Naive thymus-derived CD8-positive, alpha-beta T cell (primary cell): Measurements from ENCODE around the gene MAP3K2. TPM values are rescaled to one million over a fixed set of nuclear protein-coding genes. Genes with fewer than 3 reads are reported as not detected.
A peak's percentile ranks its signal among the peaks of the same experiment; 100 is the strongest.
"Not testable (repeated sequence)": the region's sequence is repeated elsewhere in the genome, so short reads cannot be mapped to it uniquely, and the experiment has no call there.

ENCODE experiments used
- ATAC-seq, 2 donors: fragments of 150-1000 bp; cut with Tn5 transposase in 1 of 2; sonication (Bioruptor Pico), chemical (Tn5 transposase) in 1 of 2; 1 replicate in 1 of 2; 2 replicates in 1 of 2; pipeline ENCODE4 v1.10.0; 2021; ENCODE audit warnings: mild to moderate bottlenecking in 2 of 2, moderate library complexity in 2 of 2
- POLR2A ChIA-PET: fragments of 350-600 bp; sonication (Branson Sonifier 250); formaldehyde crosslinking; loops from one replicate; lab custom pipeline; 2021; ENCODE audit warnings: antibody characterized with exemption; lab: Charles Lee
- DNase-seq, 10 donors: peaks; one replicate each; pipeline versions ENCODE4 v3.0.0 to v3.0.0-alpha.2; 2020 to 2022
- H3K27ac Mint-ChIP-seq, 10 donors: one replicate each; pipeline ENCODE4 v1.8.0; 2020 to 2022; ENCODE audit warnings: mild to moderate bottlenecking in 10 of 10, mixed read lengths in 10 of 10, moderate library complexity in 4 of 10, inconsistent platforms in 1 of 10
- H3K27me3 Mint-ChIP-seq, 5 donors: one replicate each; pipeline ENCODE4 v1.8.0; 2021 to 2022; ENCODE audit warnings: mixed read lengths in 5 of 5
- H3K36me3 Mint-ChIP-seq, 3 donors: one replicate each; pipeline ENCODE4 v1.8.0; 2020 to 2022; ENCODE audit warnings: mixed read lengths in 3 of 3, mild to moderate bottlenecking in 2 of 3, inconsistent platforms in 1 of 3
- H3K4me1 Mint-ChIP-seq, 4 donors: one replicate each; pipeline ENCODE4 v1.8.0; 2021 to 2022; ENCODE audit warnings: mixed read lengths in 4 of 4
- H3K4me3 Mint-ChIP-seq, 10 donors: one replicate each; pipeline ENCODE4 v1.8.0; 2020 to 2022; ENCODE audit warnings: mild to moderate bottlenecking in 10 of 10, mixed read lengths in 10 of 10, moderate library complexity in 6 of 10, inconsistent platforms in 1 of 10
- H3K9me3 Mint-ChIP-seq, 9 donors: one replicate each; pipeline ENCODE4 v1.8.0; 2020 to 2022; ENCODE audit warnings: mixed read lengths in 9 of 9, mild to moderate bottlenecking in 3 of 9, inconsistent platforms in 1 of 9, moderate library complexity in 1 of 9
- polyA plus RNA-seq, 3 donors: library from polyadenylated mRNA; unstranded; fragments of 300-500 nt; fragmentation: Illumina TruSeq; gene quantifications; one replicate each; pipeline ENCODE4 v1.2.3, GENCODE V29; 2021
- total RNA-seq, 8 experiments: library from RNA in 2 of 8; stranded (reverse) in 2 of 8; gene quantifications; one replicate each; pipeline ENCODE4 v1.2.3 and lab custom pipeline; 2021 to 2026

MAP3K2 gene
- total and polyA plus RNA-seq, 5 experiments from 2014 or later = 36.0 to 80.6 (median 51.9) TPM

GRCh38 chr2:127410871-127411652 lies 23.3 kb upstream of the MAP3K2 start:
- POLR2A ChIA-PET = no interaction called here
- Mint-ChIP-seq H3K4me1 (peaks cover 0 to 48% (median 9%) of the 10 kb centered on the region in 4 donors), H3K4me3 (peak overlapping the region in 2 of 10 donors; percentile 59 to 63), H3K9me3 (peaks cover 0 to 6% (median 0%) of the 10 kb centered on the region in 9 donors), H3K36me3 (peaks cover 0 to 6% (median 0%) of the 10 kb centered on the region in 3 donors), H3K27ac (peak overlapping the region in 3 of 10 donors; percentile 56 to 77 (median 77)), H3K27me3 (peaks cover 0 to 1% (median 0%) of the 10 kb centered on the region in 5 donors)
- ATAC-seq (no peak), DNase-seq (no peak)

DNA sequence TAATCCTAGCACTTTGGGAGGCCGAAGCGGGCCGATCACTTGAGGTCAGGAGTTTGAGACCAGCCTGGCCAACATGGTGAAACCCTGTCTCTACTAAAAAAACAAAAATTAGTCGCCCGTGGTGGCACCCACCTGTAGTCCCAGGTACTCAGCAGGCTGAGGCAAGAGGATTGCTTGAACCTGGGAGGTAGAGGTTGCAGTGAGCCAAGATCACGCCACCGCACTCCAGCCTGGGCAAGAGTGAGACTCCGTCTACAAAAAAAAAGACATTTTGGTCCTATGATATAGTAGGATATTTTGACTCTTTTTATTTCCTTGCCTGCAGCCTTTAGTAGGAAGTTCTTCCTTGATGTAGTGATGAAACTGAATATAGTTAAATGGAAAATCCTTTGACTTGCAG lies 21.9 kb upstream of the MAP3K2 start:
- H3K4me3 Mint-ChIP-seq, DNase-seq, H3K9me3 Mint-ChIP-seq, H3K27ac Mint-ChIP-seq, H3K27me3 Mint-ChIP-seq, ATAC-seq, H3K36me3 Mint-ChIP-seq: not testable (repeated sequence)
- POLR2A ChIA-PET = interaction anchor here (1.6 kb wide), 1 partner anchor 21 kb away, joined by 4 read pairs; no protein-coding TSS in a partner anchor
- H3K4me1 Mint-ChIP-seq = peaks cover 0 to 46% (median 4%) of the 10 kb centered on the region in 4 donors

DNA sequence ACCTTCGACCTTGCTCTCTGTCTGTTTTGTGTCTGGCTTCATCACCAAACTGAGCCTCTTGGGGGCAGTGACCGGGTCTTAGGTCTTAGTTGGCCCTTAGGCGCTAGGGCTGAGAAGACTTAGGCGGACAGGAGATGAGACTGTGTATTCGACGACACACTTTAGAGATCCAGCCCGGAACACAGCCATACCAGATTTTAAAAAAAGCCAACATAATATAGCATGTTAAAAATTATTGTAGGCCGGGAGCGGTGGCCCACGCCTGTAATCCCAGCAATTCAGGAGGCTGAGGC lies 21.0 kb upstream of the MAP3K2 start:
- Mint-ChIP-seq H3K9me3 (peaks cover 0 to 6% (median 0%) of the 10 kb centered on the region in 9 donors), H3K27ac (peak overlapping the region in 6 of 10 donors; percentile 18 to 69 (median 30))
- POLR2A ChIA-PET = interaction anchor here (1.6 kb wide), 2 partner anchors 20 to 22 kb away, joined by 4 read pairs; no protein-coding TSS in a partner anchor

DNA sequence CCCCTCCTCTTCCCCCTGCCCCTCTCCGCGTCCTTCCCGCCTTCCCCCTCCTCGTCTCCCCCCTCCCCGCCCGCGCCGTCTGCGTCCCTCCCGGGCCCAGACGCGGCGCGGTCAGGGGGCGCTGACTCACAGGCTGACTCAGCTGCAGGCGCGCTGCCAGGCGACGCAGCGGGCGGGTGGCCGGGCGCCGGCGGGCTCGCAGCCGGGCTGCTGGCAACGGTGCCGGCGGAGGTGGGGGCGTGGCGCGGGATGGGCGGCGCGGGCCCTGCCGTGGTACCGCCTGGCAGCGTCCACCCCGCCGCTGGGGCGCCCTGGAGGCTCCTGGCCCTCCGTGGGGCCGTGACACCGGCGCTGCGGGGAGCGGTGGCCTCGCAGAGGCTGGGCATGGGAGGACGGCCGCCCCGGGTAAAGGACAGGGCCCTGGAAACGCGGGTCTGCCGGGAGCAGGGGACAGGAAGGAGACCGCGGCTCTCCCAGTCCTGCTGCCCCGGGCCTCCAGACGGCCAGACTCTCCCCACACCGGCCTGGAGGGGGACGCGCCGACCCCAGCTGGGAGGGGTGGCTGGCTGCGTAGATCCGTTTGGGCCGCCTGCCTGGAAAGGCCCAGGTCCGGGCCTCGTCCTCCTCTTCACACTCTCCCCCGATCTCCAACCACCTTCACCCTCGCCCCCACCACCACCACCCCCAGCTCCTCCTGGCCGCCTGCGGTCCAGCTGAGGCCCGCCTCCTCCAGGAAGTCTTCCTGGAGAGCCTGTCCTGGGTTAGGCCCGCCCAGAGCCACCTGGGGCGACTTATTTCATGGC lies 20.4 kb upstream of the MAP3K2 start:
- Mint-ChIP-seq H3K27me3 (peaks cover 0 to 10% (median 1%) of the 10 kb centered on the region in 5 donors), H3K4me3 (peak overlapping the region; percentile 58 to 84 (median 68)), H3K36me3 (peaks cover 0 to 4% (median 0%) of the 10 kb centered on the region in 3 donors), H3K4me1 (peaks cover 0 to 37% (median 4%) of the 10 kb centered on the region in 4 donors), H3K9me3 (peaks cover 0 to 4% (median 0%) of the 10 kb centered on the region in 9 donors), H3K27ac (peak overlapping the region in 7 of 10 donors; percentile 18 to 69 (median 48))
- ATAC-seq (peak; percentile 91 to 94), DNase-seq (peak; percentile 65 to 86 (median 72))
- POLR2A ChIA-PET = interaction anchor here (1.6 kb wide), 2 partner anchors 19 to 21 kb away, joined by 4 read pairs; no protein-coding TSS in a partner anchor

More for the DNA sequence above, 21.0 kb upstream of the MAP3K2 start:
- peaks cover 0 to 6% (median 0%) of the 10 kb centered on the region in 3 donors for H3K36me3 Mint-ChIP-seq
- peaks cover 0 to 43% (median 4%) of the 10 kb centered on the region in 4 donors for H3K4me1 Mint-ChIP-seq
- peaks cover 0 to 4% (median under 1%) of the 10 kb centered on the region in 5 donors for H3K27me3 Mint-ChIP-seq
- H3K4me3 Mint-ChIP-seq = peak overlapping the region; percentile 50 to 84 (median 67)
- ATAC-seq (no peak), DNase-seq (no peak)

GRCh38 chr2:127407661-127408003 lies 19.9 kb upstream of the MAP3K2 start:
- ATAC-seq = peak; percentile 47 to 61
- Mint-ChIP-seq H3K4me3 (peak overlapping the region; percentile 52 to 84 (median 68)), H3K4me1 (peaks cover 0 to 35% (median 4%) of the 10 kb centered on the region in 4 donors), H3K36me3 (no peaks in the 10 kb centered on the region), H3K9me3 (peaks cover 0 to 1% (median 0%) of the 10 kb centered on the region in 9 donors), H3K27me3 (peaks cover 0 to 11% (median under 1%) of the 10 kb centered on the region in 5 donors), H3K27ac (peak overlapping the region in 8 of 10 donors; percentile 19 to 65 (median 50))
- POLR2A ChIA-PET = interaction anchor here (0.9 kb wide), 1 partner anchor 36 kb away, joined by 3 read pairs; no protein-coding TSS in a partner anchor
- DNase-seq = no peak

DNA sequence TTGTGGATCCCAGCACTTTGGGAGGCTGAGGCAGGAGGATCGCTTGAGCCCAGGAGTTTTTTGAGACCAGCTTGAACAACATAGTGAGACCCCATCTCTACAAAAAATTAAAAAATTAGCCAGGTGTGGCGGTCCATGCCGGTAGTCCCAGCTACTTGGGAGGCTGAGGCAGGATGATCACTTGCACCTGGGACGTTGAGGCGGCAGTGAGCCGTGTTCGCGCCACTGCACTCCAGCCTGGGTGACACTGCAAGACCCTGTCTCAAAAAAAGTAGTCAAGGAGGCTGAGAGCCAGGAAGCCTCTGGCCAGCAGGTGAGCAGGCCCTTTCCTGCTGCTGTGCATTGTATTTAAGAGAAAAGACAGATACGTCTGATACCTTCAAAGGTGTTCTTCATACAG lies 19.3 kb upstream of the MAP3K2 start:
- Mint-ChIP-seq H3K9me3 (no peaks in the 10 kb centered on the region), H3K27me3 (peaks cover 0 to 11% (median 0%) of the 10 kb centered on the region in 5 donors), H3K4me1 (peaks cover 0 to 34% (median 4%) of the 10 kb centered on the region in 4 donors), H3K4me3 (peak overlapping the region; percentile 52 to 84 (median 68)), H3K36me3 (no peaks in the 10 kb centered on the region), H3K27ac (peak overlapping the region in 6 of 10 donors; percentile 19 to 62 (median 48))
- POLR2A ChIA-PET = interaction anchor here (0.7 to 1.0 kb wide), 3 partner anchors 17 to 37 kb away, joined by 3 read pairs; partner anchors contain the start of gene MAP3K2
- DNase-seq (no peak), ATAC-seq (no peak)

- Mint-ChIP-seq H3K36me3 (no peaks in the 10 kb centered on the region), H3K4me3 (peak overlapping the region in 2 of 10 donors; percentile 17 to 52), H3K27me3 (peaks cover 0 to 11% (median 0%) of the 10 kb centered on the region in 5 donors), H3K27ac (peak overlapping the region in 3 of 10 donors; percentile 25 to 55 (median 35)), H3K9me3 (no peaks in the 10 kb centered on the region), H3K4me1 (peaks cover 0 to 27% (median 4%) of the 10 kb centered on the region in 4 donors)
- ATAC-seq (no peak), DNase-seq (no peak)
- POLR2A ChIA-PET = interaction anchor here (0.7 to 1.0 kb wide), 3 partner anchors 16 to 73 kb away, joined by 3 read pairs; partner anchors contain the start of gene MAP3K2
Measured at GRCh38 chr2:127406454-127406853, 18.7 kb upstream of the MAP3K2 start.

- peaks cover 0 to 18% (median 3%) of the 10 kb centered on the region in 4 donors for H3K4me1 Mint-ChIP-seq
- DNase-seq = no peak
- no peak overlapping the region for H3K4me3 Mint-ChIP-seq
- H3K27me3 Mint-ChIP-seq = peaks cover 0 to 11% (median 0%) of the 10 kb centered on the region in 5 donors
- no peaks in the 10 kb centered on the region for H3K9me3 Mint-ChIP-seq
- no peak overlapping the region for H3K27ac Mint-ChIP-seq
- no peaks in the 10 kb centered on the region for H3K36me3 Mint-ChIP-seq
- POLR2A ChIA-PET = no interaction called here
- no peak for ATAC-seq
Measured at GRCh38 chr2:127405255-127405610, 17.5 kb upstream of the MAP3K2 start.

GRCh38 chr2:127404466-127405254 lies 16.9 kb upstream of the MAP3K2 start:
- Mint-ChIP-seq H3K4me3 (no peak overlapping the region), H3K4me1 (peaks cover 0 to 18% (median 3%) of the 10 kb centered on the region in 4 donors), H3K9me3 (no peaks in the 10 kb centered on the region), H3K27ac (no peak overlapping the region), H3K27me3 (peaks cover 0 to 11% (median 0%) of the 10 kb centered on the region in 5 donors), H3K36me3 (no peaks in the 10 kb centered on the region)
- ATAC-seq = no peak
- POLR2A ChIA-PET = no interaction called here
- no peak for DNase-seq

- POLR2A ChIA-PET = no interaction called here
- no peaks in the 10 kb centered on the region for H3K36me3 Mint-ChIP-seq
- H3K27me3 Mint-ChIP-seq = peaks cover 0 to 11% (median 0%) of the 10 kb centered on the region in 5 donors
- no peak overlapping the region for H3K4me3 Mint-ChIP-seq
- H3K9me3 Mint-ChIP-seq = no peaks in the 10 kb centered on the region
- DNase-seq (no peak), ATAC-seq (no peak)
- H3K4me1 Mint-ChIP-seq = peaks cover 0 to 16% (median 3%) of the 10 kb centered on the region in 4 donors
- H3K27ac Mint-ChIP-seq = no peak overlapping the region
Measured at GRCh38 chr2:127403460-127403859, 15.7 kb upstream of the MAP3K2 start.

DNA sequence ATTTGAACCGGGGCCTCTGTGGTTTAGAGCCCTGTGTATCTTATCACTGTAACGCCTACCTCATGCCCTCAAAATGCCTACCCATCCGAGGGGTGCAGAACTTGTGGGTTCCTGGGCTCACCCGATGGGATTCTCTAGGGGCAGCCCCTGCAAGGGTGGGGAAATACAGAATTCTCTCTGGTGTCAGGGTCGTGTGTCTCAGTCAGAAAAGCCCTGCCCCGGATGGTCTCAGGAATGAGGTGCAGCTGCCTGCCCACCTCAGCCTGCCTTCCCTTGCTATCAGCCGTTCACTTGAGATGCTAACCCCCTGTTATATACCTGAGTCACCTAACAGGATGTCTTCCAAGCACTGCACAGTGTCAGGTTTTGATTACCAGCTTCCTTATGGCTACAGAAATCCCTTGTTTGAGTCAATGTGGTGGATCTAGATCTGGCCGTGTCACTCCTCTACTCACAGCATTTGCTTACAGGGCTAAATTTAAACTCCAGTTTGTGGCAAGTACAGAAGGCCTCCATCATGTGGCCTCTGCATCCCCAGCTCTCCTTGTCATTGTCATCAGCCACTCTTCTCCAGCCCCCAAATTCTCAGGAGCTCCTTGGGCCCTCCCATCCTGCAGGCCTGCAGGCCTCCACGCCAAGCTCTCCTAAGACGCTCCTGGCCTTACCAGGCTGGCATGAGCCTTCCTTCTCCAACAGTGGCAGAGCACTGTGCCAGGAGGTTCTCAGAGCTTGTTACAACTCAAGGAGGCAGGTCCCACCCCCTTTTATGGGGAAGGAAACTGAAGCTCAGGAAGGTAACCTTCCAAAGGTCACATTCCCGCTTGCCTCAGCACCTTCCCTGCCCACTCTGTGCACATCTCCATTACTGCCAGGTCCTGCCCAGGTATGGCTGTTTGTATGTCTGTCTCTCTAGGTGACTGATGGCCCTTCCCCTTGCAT lies 14.3 kb upstream of the MAP3K2 start:
- no peak overlapping the region for H3K4me3 Mint-ChIP-seq
- POLR2A ChIA-PET = no interaction called here
- DNase-seq (no peak), ATAC-seq (no peak)
- H3K27ac Mint-ChIP-seq = peak overlapping the region in 1 of 10 donors; percentile 63
- no peaks in the 10 kb centered on the region for H3K9me3 Mint-ChIP-seq
- H3K27me3 Mint-ChIP-seq = peaks cover 0 to 11% (median 0%) of the 10 kb centered on the region in 5 donors
- peaks cover 0 to 5% (median 2%) of the 10 kb centered on the region in 3 donors for H3K36me3 Mint-ChIP-seq
- H3K4me1 Mint-ChIP-seq = peaks cover 0 to 14% (median 0%) of the 10 kb centered on the region in 4 donors
